Raji (cell line): Measurements from ENCODE around the gene STX11.

Source experiments
- POLR2A ChIP-seq: IDR thresholded peaks from 2 replicates; pipeline ENCODE4 v1.6.1; 2011; ENCODE audit warnings: low read depth, low read length, control low read depth; ENCODE audit not compliant: insufficient read depth

STX11 gene

GRCh38 chr6:144156338-144156737, 6.0 kb downstream of the STX11 start:
- no peak for TF ChIP-seq POLR2A

- TF ChIP-seq POLR2A: no peak
These were observed 6.7 kb downstream of the STX11 start for GRCh38 chr6:144156991-144157390.

- TF ChIP-seq POLR2A: no peak
These were observed 7.8 kb downstream of the STX11 start for GRCh38 chr6:144158133-144158532.

GRCh38 chr6:144159223-144159622, 8.9 kb downstream of the STX11 start:
- no peak for TF ChIP-seq POLR2A

- no peak for TF ChIP-seq POLR2A
These were observed 9.4 kb downstream of the STX11 start for GRCh38 chr6:144159742-144160141.

GRCh38 chr6:144160431-144161005, 10.2 kb downstream of the STX11 start:
- TF ChIP-seq POLR2A: no peak

- no peak for TF ChIP-seq POLR2A
These were observed 11.7 kb downstream of the STX11 start for GRCh38 chr6:144161975-144162374.

GRCh38 chr6:144162977-144163376, 12.7 kb downstream of the STX11 start:
- no peak for TF ChIP-seq POLR2A

- TF ChIP-seq POLR2A: no peak
These were observed 15.5 kb downstream of the STX11 start for GRCh38 chr6:144165784-144166183.

GRCh38 chr6:144170044-144170443, 19.7 kb downstream of the STX11 start:
- no peak for TF ChIP-seq POLR2A

- TF ChIP-seq POLR2A: no peak
These were observed 21.1 kb downstream of the STX11 start for GRCh38 chr6:144171406-144171805.

- TF ChIP-seq POLR2A: no peak
These were observed 23.7 kb downstream of the STX11 start for GRCh38 chr6:144174006-144174405.

- TF ChIP-seq POLR2A: no peak
These were observed 25.7 kb downstream of the STX11 start for GRCh38 chr6:144176043-144176442.

GRCh38 chr6:144177726-144178125, 27.4 kb downstream of the STX11 start:
- no peak for TF ChIP-seq POLR2A

- no peak for TF ChIP-seq POLR2A
These were observed 28.0 kb downstream of the STX11 start for GRCh38 chr6:144178323-144178722.

GRCh38 chr6:144179237-144179636, 28.9 kb downstream of the STX11 start:
- TF ChIP-seq POLR2A: no peak

GRCh38 chr6:144179828-144180227, 29.5 kb downstream of the STX11 start:
- no peak for TF ChIP-seq POLR2A

GRCh38 chr6:144181639-144182038, 31.3 kb downstream of the STX11 start:
- no peak for TF ChIP-seq POLR2A

- no peak for TF ChIP-seq POLR2A
These were observed 35.0 kb downstream of the STX11 start for GRCh38 chr6:144185133-144185836.
